Loucy (cell line): ENCODE results near the gene BMERB1.

ENCODE experiments used
- H2AFZ ChIP-seq: fragments of 200-600 bp; sonication (generic); 2 replicates; pipeline ENCODE4 v1.6.0; 2016; ENCODE audit warnings: antibody characterized with exemption, mild to moderate bottlenecking, low read length, moderate library complexity
- H3F3A ChIP-seq: fragments of 200-600 bp; 2 replicates; pipeline ENCODE4 v1.6.0; 2016; ENCODE audit warnings: antibody characterized with exemption, low read depth, mild to moderate bottlenecking
- H3K27me3 ChIP-seq: fragments of 200-600 bp; sonication (generic); 2 replicates; pipeline ENCODE4 v1.6.1; 2014; ENCODE audit warnings: low read length, mild to moderate bottlenecking; ENCODE audit not compliant: insufficient read depth, poor library complexity, severe bottlenecking
- H3K36me3 ChIP-seq: fragments of 200-600 bp; sonication (generic); 2 replicates; pipeline ENCODE4 v1.6.1; 2016; ENCODE audit warnings: low read length; ENCODE audit not compliant: insufficient read depth
- H3K4me1 ChIP-seq: fragments of 200-600 bp; sonication (generic); 2 replicates; pipeline ENCODE4 v1.5.1; 2014; ENCODE audit warnings: low read length, mild to moderate bottlenecking; ENCODE audit not compliant: insufficient read depth, poor library complexity, severe bottlenecking
- H3K4me2 ChIP-seq: fragments of 200-600 bp; sonication (generic); 2 replicates; pipeline ENCODE4 v1.6.0; 2014; ENCODE audit warnings: antibody characterized with exemption, low read length, low read depth, mild to moderate bottlenecking; ENCODE audit not compliant: poor library complexity, severe bottlenecking
- H3K4me3 ChIP-seq: fragments of 200-600 bp; sonication (generic); 2 replicates; pipeline ENCODE4 v1.5.1; 2014; ENCODE audit warnings: low read length, mild to moderate bottlenecking, mixed read lengths; ENCODE audit not compliant: poor library complexity, severe bottlenecking
- H3K79me2 ChIP-seq: fragments of 200-600 bp; sonication (generic); 2 replicates; pipeline ENCODE4 v1.6.1; 2014; ENCODE audit warnings: low read length; ENCODE audit not compliant: insufficient read depth
- H3K9ac ChIP-seq: fragments of 200-600 bp; sonication (generic); 2 replicates; pipeline ENCODE4 v1.6.0; 2014; ENCODE audit warnings: mild to moderate bottlenecking, low read depth, low read length, moderate library complexity; ENCODE audit not compliant: poor library complexity, severe bottlenecking
- H3K9me2 ChIP-seq: fragments of 200-600 bp; sonication (generic); replicated peaks from 2 replicates; pipeline ENCODE4 v1.6.1; 2016; ENCODE audit warnings: low read depth, low read length, mixed read lengths
- H3K9me3 ChIP-seq: fragments of 200-600 bp; sonication (generic); 2 replicates; pipeline ENCODE4 v1.6.1; 2014; ENCODE audit warnings: mild to moderate bottlenecking, antibody characterized with exemption, low read length, low read depth; ENCODE audit not compliant: insufficient read depth
- H4K20me1 ChIP-seq: fragments of 200-600 bp; sonication (generic); 2 replicates; pipeline ENCODE4 v1.6.0; 2014; ENCODE audit warnings: antibody characterized with exemption, low read length, mild to moderate bottlenecking; ENCODE audit not compliant: insufficient read depth, poor library complexity, severe bottlenecking
- CTCF ChIP-seq: fragments of 200-600 bp; sonication (generic); conservative IDR thresholded peaks from 2 replicates; pipeline ENCODE4 v1.5.1; 2014; ENCODE audit warnings: mild to moderate bottlenecking, antibody characterized with exemption, low read length
- EZH2phosphoT487 ChIP-seq: fragments of 200-600 bp; IDR thresholded peaks from 2 replicates; pipeline ENCODE4 v1.6.1; 2018; ENCODE audit warnings: antibody characterized with exemption, mild to moderate bottlenecking, moderate library complexity, borderline replicate concordance

BMERB1 gene

DNA sequence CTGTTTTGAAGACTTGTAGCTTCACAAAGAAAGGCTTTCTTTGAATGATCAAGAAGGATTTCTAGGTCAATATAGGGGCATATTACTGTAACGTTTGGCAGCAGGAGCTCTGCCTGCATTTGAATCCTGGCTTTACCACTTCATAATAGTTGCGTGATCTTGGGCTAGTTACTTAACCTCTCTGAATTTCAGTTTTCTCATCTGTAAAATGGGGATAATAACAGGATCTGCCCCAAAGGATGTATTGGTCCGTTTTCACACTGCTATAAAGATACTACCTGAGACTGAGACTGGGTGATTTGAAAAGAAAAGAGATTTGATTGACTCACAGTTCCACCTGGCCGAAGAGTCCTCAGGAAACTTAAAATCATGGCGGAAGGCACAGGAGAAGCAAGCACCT, 12.5 kb downstream of the BMERB1 start:
- Histone ChIP-seq H3K9ac (no peak overlapping the region), H3K4me2 (no peak overlapping the region), H3K9me2 (no peaks in the 10 kb centered on the region), H4K20me1 (no peaks in the 10 kb centered on the region), H3K79me2 (no peaks in the 10 kb centered on the region), H3K27me3 (no peaks in the 10 kb centered on the region), H3K9me3 (no peaks in the 10 kb centered on the region), H2AFZ (no peak overlapping the region), H3F3A (no peaks in the 10 kb centered on the region), H3K4me1 (no peaks in the 10 kb centered on the region), H3K36me3 (no peaks in the 10 kb centered on the region), H3K4me3 (no peak overlapping the region)
- TF ChIP-seq EZH2phosphoT487 (no peak), CTCF (no peak)

DNA sequence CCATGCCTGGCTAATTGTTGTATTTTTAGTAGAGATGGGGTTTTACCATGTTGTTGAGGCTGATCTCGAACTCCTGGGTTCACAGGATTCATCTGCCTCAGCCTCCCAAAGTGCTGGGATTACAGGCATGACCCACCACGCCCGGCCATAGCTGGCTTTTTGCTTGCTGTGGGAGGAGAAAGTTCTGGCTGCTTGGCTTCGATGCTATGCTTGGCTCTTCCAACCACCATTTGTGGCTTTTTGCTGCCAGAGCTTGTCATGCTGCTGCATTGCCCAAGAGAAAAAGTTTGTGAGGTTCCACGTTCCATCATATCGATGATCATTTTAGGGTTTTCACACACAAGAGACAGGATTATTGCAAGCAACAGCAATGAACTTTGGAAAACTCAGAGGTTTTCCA, 16.2 kb downstream of the BMERB1 start:
- Histone ChIP-seq H3K4me2 (no peak overlapping the region), H3K27me3 (no peaks in the 10 kb centered on the region), H2AFZ (no peak overlapping the region), H3K9ac (no peak overlapping the region), H4K20me1 (no peaks in the 10 kb centered on the region), H3K4me1 (no peaks in the 10 kb centered on the region), H3K9me3 (no peaks in the 10 kb centered on the region), H3K79me2 (no peaks in the 10 kb centered on the region), H3F3A (no peaks in the 10 kb centered on the region), H3K9me2 (no peaks in the 10 kb centered on the region), H3K36me3 (no peaks in the 10 kb centered on the region), H3K4me3 (no peak overlapping the region)
- no peak for TF ChIP-seq CTCF
- no peak for TF ChIP-seq EZH2phosphoT487

GRCh38 chr16:15451098-15451731, 16.8 kb downstream of the BMERB1 start:
- Histone ChIP-seq H3K4me2 (no peak overlapping the region), H3K9ac (no peak overlapping the region), H3K9me2 (no peaks in the 10 kb centered on the region), H3K79me2 (no peaks in the 10 kb centered on the region), H4K20me1 (no peaks in the 10 kb centered on the region), H3K4me1 (no peaks in the 10 kb centered on the region), H2AFZ (no peak overlapping the region), H3F3A (no peaks in the 10 kb centered on the region), H3K27me3 (no peaks in the 10 kb centered on the region), H3K9me3 (no peaks in the 10 kb centered on the region), H3K36me3 (no peaks in the 10 kb centered on the region), H3K4me3 (no peak overlapping the region)
- no peak for TF ChIP-seq EZH2phosphoT487
- TF ChIP-seq CTCF, result no peak
